ENCODE measurements around the gene FAM234B. TPM values are rescaled to one million over a fixed set of nuclear protein-coding genes. Genes with fewer than 3 reads are reported as not detected.
"Not testable (repeated sequence)": the region's sequence is repeated elsewhere in the genome, so short reads cannot be mapped to it uniquely, and the experiment has no call there.

Gene FAM234B
- total and polyA plus RNA-seq, 5 experiments from 2014 or later: 2.5 to 5.0 (median 4.3) TPM

GRCh38 chr12:13073173-13073572, 29.0 kb downstream of the FAM234B start:
- DNase-seq (no peak), ATAC-seq (no peak)
- no peaks in the 10 kb centered on the region for H3K27me3 Mint-ChIP-seq
- H3K36me3 Mint-ChIP-seq: peaks cover 8 to 51% (median 30%) of the 10 kb centered on the region in 3 donors
- no peaks in the 10 kb centered on the region for H3K9me3 Mint-ChIP-seq
- no peak overlapping the region for H3K4me3 Mint-ChIP-seq
- peaks cover 0 to 3% (median 0%) of the 10 kb centered on the region in 4 donors for H3K4me1 Mint-ChIP-seq
- no peak overlapping the region for H3K27ac Mint-ChIP-seq
- POLR2A ChIA-PET: no interaction called here

- no peaks in the 10 kb centered on the region for H3K27me3 Mint-ChIP-seq
- H3K9me3 Mint-ChIP-seq: no peaks in the 10 kb centered on the region
- H3K27ac Mint-ChIP-seq: peak overlapping the region in 2 of 10 donors; percentile 10 to 40
- no peak overlapping the region for H3K4me3 Mint-ChIP-seq
- POLR2A ChIA-PET: no interaction called here
- H3K4me1 Mint-ChIP-seq: peaks cover 0 to 3% (median 0%) of the 10 kb centered on the region in 4 donors
- ATAC-seq (no peak), DNase-seq (no peak)
- H3K36me3 Mint-ChIP-seq: peaks cover 8 to 38% (median 24%) of the 10 kb centered on the region in 3 donors
Measured at GRCh38 chr12:13074396-13075117, 30.4 kb downstream of the FAM234B start.

GRCh38 chr12:13075118-13075480, 30.9 kb downstream of the FAM234B start:
- peaks cover 8 to 41% (median 30%) of the 10 kb centered on the region in 3 donors for H3K36me3 Mint-ChIP-seq
- H3K27ac Mint-ChIP-seq: no peak overlapping the region
- no peaks in the 10 kb centered on the region for H3K27me3 Mint-ChIP-seq
- peaks cover 0 to 3% (median 0%) of the 10 kb centered on the region in 4 donors for H3K4me1 Mint-ChIP-seq
- ATAC-seq: no peak
- H3K4me3 Mint-ChIP-seq: no peak overlapping the region
- no peak for DNase-seq
- POLR2A ChIA-PET: no interaction called here
- H3K9me3 Mint-ChIP-seq: no peaks in the 10 kb centered on the region

- H3K4me3 Mint-ChIP-seq: no peak overlapping the region
- DNase-seq: no peak
- no peak for ATAC-seq
- POLR2A ChIA-PET: no interaction called here
- peak overlapping the region in 1 of 10 donors; percentile 33 for H3K27ac Mint-ChIP-seq
- H3K36me3 Mint-ChIP-seq: peaks cover 8 to 49% (median 37%) of the 10 kb centered on the region in 3 donors
- no peaks in the 10 kb centered on the region for H3K9me3 Mint-ChIP-seq
- H3K4me1 Mint-ChIP-seq: peaks cover 0 to 3% (median 0%) of the 10 kb centered on the region in 4 donors
- no peaks in the 10 kb centered on the region for H3K27me3 Mint-ChIP-seq
Measured at GRCh38 chr12:13075786-13076570, 31.8 kb downstream of the FAM234B start.

GRCh38 chr12:13079440-13079906, 35.3 kb downstream of the FAM234B start:
- Mint-ChIP-seq H3K4me1 (peaks cover 0 to 3% (median 0%) of the 10 kb centered on the region in 4 donors), H3K27ac (no peak overlapping the region), H3K4me3 (no peak overlapping the region), H3K36me3 (peaks cover 12 to 38% (median 36%) of the 10 kb centered on the region in 3 donors), H3K9me3 (no peaks in the 10 kb centered on the region), H3K27me3 (no peaks in the 10 kb centered on the region)
- POLR2A ChIA-PET: no interaction called here
- DNase-seq (no peak), ATAC-seq (no peak)

- H3K36me3 Mint-ChIP-seq: peaks cover 12 to 42% (median 37%) of the 10 kb centered on the region in 3 donors
- no peaks in the 10 kb centered on the region for H3K27me3 Mint-ChIP-seq
- POLR2A ChIA-PET: no interaction called here
- ATAC-seq (no peak), DNase-seq (no peak)
- peaks cover 0 to 3% (median 0%) of the 10 kb centered on the region in 4 donors for H3K4me1 Mint-ChIP-seq
- no peak overlapping the region for H3K4me3 Mint-ChIP-seq
- H3K9me3 Mint-ChIP-seq: no peaks in the 10 kb centered on the region
- no peak overlapping the region for H3K27ac Mint-ChIP-seq
Measured at GRCh38 chr12:13080266-13080665, 36.1 kb downstream of the FAM234B start.

GRCh38 chr12:13082861-13083260, 38.7 kb downstream of the FAM234B start:
- no peak overlapping the region for H3K4me3 Mint-ChIP-seq
- H3K9me3 Mint-ChIP-seq: no peaks in the 10 kb centered on the region
- ATAC-seq: no peak
- H3K4me1 Mint-ChIP-seq: no peaks in the 10 kb centered on the region
- no peak overlapping the region for H3K27ac Mint-ChIP-seq
- no peaks in the 10 kb centered on the region for H3K27me3 Mint-ChIP-seq
- peaks cover 4 to 29% (median 21%) of the 10 kb centered on the region in 3 donors for H3K36me3 Mint-ChIP-seq
- POLR2A ChIA-PET: no interaction called here
- DNase-seq: no peak

- peaks cover 4 to 26% (median 21%) of the 10 kb centered on the region in 3 donors for H3K36me3 Mint-ChIP-seq
- POLR2A ChIA-PET, DNase-seq, H3K27me3 Mint-ChIP-seq, H3K4me1 Mint-ChIP-seq, H3K27ac Mint-ChIP-seq, ATAC-seq, H3K9me3 Mint-ChIP-seq, H3K4me3 Mint-ChIP-seq: not testable (repeated sequence)
Measured at GRCh38 chr12:13083638-13084037, 39.5 kb downstream of the FAM234B start.

GRCh38 chr12:13084898-13085640, 40.9 kb downstream of the FAM234B start:
- ATAC-seq (no peak), DNase-seq (no peak)
- H3K36me3 Mint-ChIP-seq: peaks cover 4 to 21% (median 16%) of the 10 kb centered on the region in 3 donors
- H3K27ac Mint-ChIP-seq: no peak overlapping the region
- H3K4me3 Mint-ChIP-seq: no peak overlapping the region
- H3K27me3 Mint-ChIP-seq: no peaks in the 10 kb centered on the region
- no peaks in the 10 kb centered on the region for H3K9me3 Mint-ChIP-seq
- no peaks in the 10 kb centered on the region for H3K4me1 Mint-ChIP-seq
- POLR2A ChIA-PET: no interaction called here

- POLR2A ChIA-PET: no interaction called here
- Mint-ChIP-seq H3K27ac (peak overlapping the region in 1 of 10 donors; percentile 21), H3K4me3 (no peak overlapping the region), H3K9me3 (no peaks in the 10 kb centered on the region), H3K36me3 (peaks cover 4 to 12% (median 7%) of the 10 kb centered on the region in 3 donors), H3K27me3 (no peaks in the 10 kb centered on the region), H3K4me1 (no peaks in the 10 kb centered on the region)
- no peak for DNase-seq
- no peak for ATAC-seq
Measured at GRCh38 chr12:13085968-13086686, 41.9 kb downstream of the FAM234B start.

- Mint-ChIP-seq H3K4me1 (no peaks in the 10 kb centered on the region), H3K9me3 (no peaks in the 10 kb centered on the region), H3K36me3 (peaks cover 0 to 11% (median 3%) of the 10 kb centered on the region in 3 donors), H3K27ac (no peak overlapping the region), H3K4me3 (no peak overlapping the region), H3K27me3 (no peaks in the 10 kb centered on the region)
- POLR2A ChIA-PET: no interaction called here
- DNase-seq (no peak), ATAC-seq (no peak)
Measured at GRCh38 chr12:13087766-13088165, 43.6 kb downstream of the FAM234B start.

GRCh38 chr12:13088496-13088895, 44.3 kb downstream of the FAM234B start:
- Mint-ChIP-seq H3K9me3 (no peaks in the 10 kb centered on the region), H3K27ac (no peak overlapping the region), H3K27me3 (no peaks in the 10 kb centered on the region), H3K36me3 (peaks cover 0 to 9% (median 3%) of the 10 kb centered on the region in 3 donors), H3K4me3 (no peak overlapping the region), H3K4me1 (no peaks in the 10 kb centered on the region)
- ATAC-seq (no peak), DNase-seq (no peak)
- POLR2A ChIA-PET: no interaction called here
